ENCODE results near the gene EPB41L4B. TPM values are rescaled to one million over a fixed set of nuclear protein-coding genes. Genes with fewer than 3 reads are reported as not detected.

EPB41L4B gene
- total RNA-seq, 1 experiment from 2014 or later = 20.2 TPM

DNA sequence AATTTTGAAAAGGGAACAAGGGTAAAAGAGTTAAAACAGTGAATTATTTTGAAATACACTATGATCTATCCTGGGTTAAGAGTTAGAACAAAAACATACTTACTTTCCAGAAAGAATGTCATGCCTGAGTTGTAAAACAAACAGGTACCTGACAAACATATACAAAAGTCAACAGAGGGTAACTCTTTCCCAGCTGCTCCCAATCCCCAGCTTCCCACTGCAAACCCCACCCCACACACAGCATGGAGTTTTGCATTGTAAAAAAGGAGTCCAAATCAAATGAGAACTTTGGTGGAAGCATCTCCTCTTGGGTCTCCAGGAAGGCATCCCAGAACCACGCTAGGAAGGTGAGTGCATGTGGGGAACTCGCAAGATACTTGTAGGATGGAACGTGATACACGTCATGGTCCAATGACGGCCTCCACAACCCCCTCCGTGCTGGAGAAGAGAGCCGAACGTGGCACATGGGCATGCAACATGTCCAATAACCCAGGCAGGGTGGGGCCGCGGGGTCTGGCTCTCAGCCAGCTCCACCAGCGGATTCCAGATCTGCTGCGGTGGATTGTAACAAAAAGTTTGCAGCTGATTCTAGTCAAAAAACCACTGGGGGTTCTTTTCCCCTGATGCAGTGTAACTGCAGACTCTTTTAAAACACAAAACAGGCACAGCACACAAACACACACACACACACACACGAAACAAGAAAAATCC is 55.8 kb downstream of the EPB41L4B start:
- no peaks in the 10 kb centered on the region for H3K4me1 Mint-ChIP-seq (ENCODE audit: insufficient read depth, unreplicated experiment)
- CTCF ChIA-PET = interaction anchor here (0.6 to 0.8 kb wide), 2 partner anchors 60 to 190 kb away, joined by 3 read pairs; no protein-coding TSS in a partner anchor
- no peaks in the 10 kb centered on the region for H3K9me3 Mint-ChIP-seq (ENCODE audit: unreplicated experiment)
- H3K27ac Mint-ChIP-seq (ENCODE audit: low read depth, unreplicated experiment) = no peak overlapping the region
- no peaks in the 10 kb centered on the region for H3K27me3 Mint-ChIP-seq (ENCODE audit: insufficient read depth, unreplicated experiment)
- peaks cover 14% of the 10 kb centered on the region for H3K36me3 Mint-ChIP-seq (ENCODE audit: insufficient read depth, unreplicated experiment)
- intact Hi-C loops (cut with micrococcal nuclease) = no loop called here
- no peak overlapping the region for H3K4me3 Mint-ChIP-seq (ENCODE audit: unreplicated experiment)
- BruUV-seq (replicated peaks) = no TSS peak
- DNase-seq (ENCODE audit: unreplicated experiment) = no peak
- POLR2A ChIA-PET = no interaction called here
- TF ChIP-seq, protein P1, sequence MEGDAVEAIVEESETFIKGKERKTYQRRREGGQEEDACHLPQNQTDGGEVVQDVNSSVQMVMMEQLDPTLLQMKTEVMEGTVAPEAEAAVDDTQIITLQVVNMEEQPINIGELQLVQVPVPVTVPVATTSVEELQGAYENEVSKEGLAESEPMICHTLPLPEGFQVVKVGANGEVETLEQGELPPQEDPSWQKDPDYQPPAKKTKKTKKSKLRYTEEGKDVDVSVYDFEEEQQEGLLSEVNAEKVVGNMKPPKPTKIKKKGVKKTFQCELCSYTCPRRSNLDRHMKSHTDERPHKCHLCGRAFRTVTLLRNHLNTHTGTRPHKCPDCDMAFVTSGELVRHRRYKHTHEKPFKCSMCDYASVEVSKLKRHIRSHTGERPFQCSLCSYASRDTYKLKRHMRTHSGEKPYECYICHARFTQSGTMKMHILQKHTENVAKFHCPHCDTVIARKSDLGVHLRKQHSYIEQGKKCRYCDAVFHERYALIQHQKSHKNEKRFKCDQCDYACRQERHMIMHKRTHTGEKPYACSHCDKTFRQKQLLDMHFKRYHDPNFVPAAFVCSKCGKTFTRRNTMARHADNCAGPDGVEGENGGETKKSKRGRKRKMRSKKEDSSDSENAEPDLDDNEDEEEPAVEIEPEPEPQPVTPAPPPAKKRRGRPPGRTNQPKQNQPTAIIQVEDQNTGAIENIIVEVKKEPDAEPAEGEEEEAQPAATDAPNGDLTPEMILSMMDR (IDR thresholded peaks at IDR 0.05; ENCODE audit: unreplicated experiment) = no peak

DNA sequence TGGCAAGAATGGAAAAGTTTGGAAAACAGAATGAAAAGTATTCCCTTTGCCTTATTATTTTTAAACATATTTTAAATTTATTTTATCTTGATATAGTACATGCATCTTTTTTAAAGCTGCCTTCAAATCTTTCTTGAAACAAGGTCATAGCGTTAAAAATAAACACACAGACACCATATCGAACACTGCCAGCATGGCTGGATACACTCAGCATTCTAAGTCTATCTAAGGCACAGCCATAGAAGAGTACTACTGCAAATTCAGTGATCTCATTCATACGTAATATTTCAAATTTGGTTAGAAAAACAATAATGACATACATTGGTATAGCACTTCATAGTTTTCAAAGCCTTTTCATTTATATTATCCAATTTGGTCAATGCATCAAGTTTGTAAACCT is 57.5 kb downstream of the EPB41L4B start:
- Mint-ChIP-seq H3K36me3 (ENCODE audit: insufficient read depth, unreplicated experiment) (peaks cover 14% of the 10 kb centered on the region), H3K27me3 (ENCODE audit: insufficient read depth, unreplicated experiment) (no peaks in the 10 kb centered on the region), H3K27ac (ENCODE audit: low read depth, unreplicated experiment) (no peak overlapping the region), H3K4me1 (ENCODE audit: insufficient read depth, unreplicated experiment) (no peaks in the 10 kb centered on the region), H3K9me3 (ENCODE audit: unreplicated experiment) (no peaks in the 10 kb centered on the region), H3K4me3 (ENCODE audit: unreplicated experiment) (no peak overlapping the region)
- intact Hi-C loops (cut with micrococcal nuclease) = no loop called here
- POLR2A ChIA-PET = no interaction called here
- TF ChIP-seq, protein P1 (IDR thresholded peaks at IDR 0.05; ENCODE audit: unreplicated experiment) = no peak
- BruUV-seq (replicated peaks) = no TSS peak
- no peak for DNase-seq (ENCODE audit: unreplicated experiment)
- CTCF ChIA-PET = interaction anchor here (0.6 kb wide), 1 partner anchor 80 kb away, joined by 3 read pairs; no protein-coding TSS in a partner anchor

DNA sequence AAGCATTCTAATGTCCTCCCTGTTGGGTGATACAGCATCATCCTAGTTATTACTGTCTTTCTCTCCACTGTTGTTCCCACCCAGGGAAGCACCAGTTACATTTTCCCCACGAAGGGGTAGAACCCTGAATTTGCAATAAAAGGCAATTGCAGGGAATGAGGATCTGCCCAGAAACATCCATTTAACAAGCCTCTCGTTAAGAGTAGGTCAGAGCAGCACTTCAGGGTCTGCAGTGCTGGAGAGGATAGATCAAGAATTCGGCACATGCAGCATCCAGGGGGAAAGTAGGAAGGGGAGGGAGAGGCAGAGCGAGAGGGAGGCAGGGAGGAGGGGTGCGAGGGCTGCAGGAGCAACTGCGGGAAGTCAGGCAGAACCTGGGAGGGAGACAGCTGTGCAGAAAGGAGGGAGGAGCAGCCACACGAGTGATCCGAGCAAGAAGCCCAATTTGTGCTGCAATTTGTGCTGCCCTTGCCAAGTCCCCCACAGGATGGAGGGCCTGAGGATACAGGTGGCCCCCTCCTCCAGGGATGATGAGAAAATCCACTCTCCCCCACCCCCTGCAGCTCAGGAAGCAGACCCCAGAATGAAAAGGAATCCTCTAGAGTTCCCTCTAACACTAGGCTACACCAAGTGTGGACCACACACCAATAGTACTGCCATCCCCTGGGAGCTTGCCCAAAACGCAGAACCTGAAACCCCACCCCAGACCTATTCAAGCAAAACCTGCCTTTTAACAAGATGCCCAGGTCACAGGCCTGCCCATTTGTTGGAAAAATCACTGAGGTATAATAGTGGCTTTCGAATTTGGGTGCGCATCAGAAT is 62.2 kb downstream of the EPB41L4B start:
- Mint-ChIP-seq H3K27me3 (ENCODE audit: insufficient read depth, unreplicated experiment) (no peaks in the 10 kb centered on the region), H3K4me3 (ENCODE audit: unreplicated experiment) (no peak overlapping the region), H3K4me1 (ENCODE audit: insufficient read depth, unreplicated experiment) (peaks cover 24% of the 10 kb centered on the region), H3K27ac (ENCODE audit: low read depth, unreplicated experiment) (no peak overlapping the region), H3K9me3 (ENCODE audit: unreplicated experiment) (no peaks in the 10 kb centered on the region), H3K36me3 (ENCODE audit: insufficient read depth, unreplicated experiment) (no peaks in the 10 kb centered on the region)
- ChIA-PET CTCF (interaction anchor here (1.9 kb wide), 1 partner anchor 15 kb away, joined by 8 read pairs; no protein-coding TSS in a partner anchor), POLR2A (interaction anchor here (0.6 kb wide), 1 partner anchor 1981 kb away, joined by 3 read pairs; no protein-coding TSS in a partner anchor)
- TF ChIP-seq, protein P1 (IDR thresholded peaks at IDR 0.05; ENCODE audit: unreplicated experiment) = no peak
- intact Hi-C loops (cut with micrococcal nuclease) = no loop called here
- no peak for DNase-seq (ENCODE audit: unreplicated experiment)
- BruUV-seq (replicated peaks) = no TSS peak

DNA sequence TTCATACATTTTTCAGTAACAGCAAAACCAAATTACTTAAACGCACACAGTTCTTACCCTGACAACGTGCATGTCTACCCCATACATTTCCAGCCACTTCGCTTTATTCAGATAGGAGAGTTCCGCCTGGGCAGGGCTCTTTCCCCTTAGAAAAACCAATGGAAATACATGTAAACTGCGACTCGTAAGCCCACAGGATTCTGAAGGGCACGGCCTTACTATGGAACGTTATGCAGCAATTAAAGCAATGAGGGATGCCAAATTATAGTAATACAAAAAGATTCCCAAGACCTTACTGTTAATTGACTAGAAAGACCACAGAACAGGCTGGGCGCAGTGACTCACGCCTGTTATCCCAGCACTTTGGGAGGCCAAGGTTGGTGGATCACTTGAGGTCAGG is 64.5 kb downstream of the EPB41L4B start:
- Mint-ChIP-seq H3K9me3 (ENCODE audit: unreplicated experiment) (no peaks in the 10 kb centered on the region), H3K4me3 (ENCODE audit: unreplicated experiment) (no peak overlapping the region), H3K4me1 (ENCODE audit: insufficient read depth, unreplicated experiment) (peaks cover 46% of the 10 kb centered on the region), H3K36me3 (ENCODE audit: insufficient read depth, unreplicated experiment) (peaks cover 12% of the 10 kb centered on the region), H3K27ac (ENCODE audit: low read depth, unreplicated experiment) (no peak overlapping the region), H3K27me3 (ENCODE audit: insufficient read depth, unreplicated experiment) (no peaks in the 10 kb centered on the region)
- TF ChIP-seq, protein P1 (IDR thresholded peaks at IDR 0.05; ENCODE audit: unreplicated experiment) = no peak
- no peak for DNase-seq (ENCODE audit: unreplicated experiment)
- BruUV-seq (replicated peaks) = no TSS peak
- intact Hi-C loops (cut with micrococcal nuclease) = no loop called here
- CTCF ChIA-PET = interaction anchor here (0.8 kb wide), 1 partner anchor 14 kb away, joined by 4 read pairs; no protein-coding TSS in a partner anchor
- POLR2A ChIA-PET = no interaction called here

All from MCF 10A (cell line).